Activated CD8-positive, alpha-beta memory T cell treated with anti-CD3 and anti-CD28 coated beads, Interleukin-2, amount 50 U/mL, for 1 hour (primary cell): Measurements from ENCODE around the gene TTC3.
"Not testable (repeated sequence)": the region's sequence is repeated elsewhere in the genome, so short reads cannot be mapped to it uniquely, and the experiment has no call there.

Experiments used
- DNase-seq: peaks from one replicate; pipeline ENCODE4 v3.0.0-alpha.2; 2020; ENCODE audit errors: extremely low read depth

TTC3 gene

DNA sequence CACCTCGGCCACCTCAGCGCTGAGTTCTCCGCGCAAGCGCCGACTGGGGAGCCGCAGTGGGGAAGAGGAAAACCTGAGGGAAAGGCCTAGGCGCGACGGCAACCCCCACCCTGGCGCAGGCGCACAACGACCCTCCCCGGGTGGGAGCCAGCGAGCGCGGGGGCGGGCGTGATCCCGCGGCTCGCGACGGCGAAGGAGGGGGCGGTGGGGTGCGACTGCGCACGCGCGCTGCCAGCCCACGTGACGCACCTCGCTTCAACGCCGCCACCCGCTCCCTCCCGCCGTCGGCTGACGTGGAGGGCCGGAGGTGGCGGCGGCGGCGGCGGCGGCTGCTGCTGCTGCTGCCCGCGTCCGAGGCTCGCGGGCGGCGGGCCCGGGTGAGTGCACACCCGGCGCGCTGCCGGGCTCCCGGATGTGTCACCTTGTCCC lies at the start of gene TTC3, which contains the start of gene PIGP:
TTC3 (plus strand) TSS at position 267 of the 429 bp plus-strand sequence. CDS start 14,004 bp downstream, outside the sequence.
PIGP (minus strand) TSS at position 84 of the 429 bp plus-strand sequence. CDS start 556 bp downstream, outside the sequence.
- peak; percentile 83 for DNase-seq

DNA sequence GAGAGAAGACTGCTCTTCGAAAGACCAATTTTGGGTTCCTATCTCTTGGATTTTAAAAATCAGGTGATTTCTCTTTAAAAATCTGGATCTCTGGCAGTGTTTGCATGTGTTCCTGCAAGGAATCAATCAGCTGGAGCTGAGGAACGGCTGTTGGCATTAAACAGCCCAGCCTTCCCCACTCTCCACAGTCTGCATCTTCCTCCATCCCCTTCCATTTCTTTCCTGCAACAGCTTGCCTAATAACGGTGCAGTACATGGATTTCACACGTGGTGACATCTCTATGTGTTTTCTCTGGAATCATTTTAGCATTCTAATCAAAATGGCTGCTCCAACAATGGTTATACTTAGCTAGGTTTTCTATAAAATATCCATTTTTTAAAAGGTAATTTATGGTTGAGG lies 46.6 kb upstream of the TTC3 start:
- no peak for DNase-seq

- DNase-seq, result no peak
Observed at GRCh38 chr21:37028570-37028969, 44.5 kb upstream of the TTC3 start.

DNA sequence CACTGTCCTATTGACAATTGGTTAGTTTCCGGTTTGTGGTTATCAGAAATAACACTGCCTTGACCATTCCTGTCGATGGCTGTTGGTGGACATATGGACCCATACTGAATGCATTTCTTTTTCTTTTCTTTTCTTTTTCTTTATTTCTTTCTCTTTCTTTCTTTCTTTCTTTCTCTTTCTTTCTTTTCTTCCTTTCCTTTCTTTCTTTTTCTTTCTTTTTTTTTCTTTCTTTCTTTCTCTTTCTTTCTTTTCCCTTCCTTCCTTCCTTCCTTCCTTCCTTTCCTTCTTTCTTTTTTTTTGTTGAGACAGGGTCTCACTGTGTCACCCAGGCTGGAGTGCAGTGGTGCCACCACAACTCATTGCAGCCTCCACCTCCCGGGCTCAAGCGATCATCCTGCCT lies 42.2 kb upstream of the TTC3 start:
- DNase-seq, result no peak

- no peak for DNase-seq
Observed at GRCh38 chr21:37032293-37032692, 40.8 kb upstream of the TTC3 start.

GRCh38 chr21:37032877-37033471 lies 40.1 kb upstream of the TTC3 start:
- no peak for DNase-seq

DNA sequence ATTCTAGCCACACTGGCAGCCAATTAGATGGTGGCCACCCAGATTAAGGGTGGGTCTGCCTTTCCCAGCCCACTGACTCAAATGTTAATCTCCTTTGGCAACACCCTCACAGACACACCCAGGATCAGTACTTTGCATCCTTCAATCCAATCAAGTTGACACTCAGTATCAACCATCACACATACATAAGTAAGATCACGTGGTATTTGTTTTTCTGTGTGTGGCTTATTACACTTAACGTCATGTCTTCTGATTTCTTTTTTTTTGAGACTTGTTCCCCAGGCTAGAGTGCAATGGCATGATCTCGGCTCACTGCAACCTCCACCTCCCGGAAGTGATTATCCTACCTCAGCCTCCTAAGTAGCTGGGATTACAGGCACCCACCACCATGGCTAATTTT lies 38.7 kb upstream of the TTC3 start:
- not testable (repeated sequence) for DNase-seq

DNA sequence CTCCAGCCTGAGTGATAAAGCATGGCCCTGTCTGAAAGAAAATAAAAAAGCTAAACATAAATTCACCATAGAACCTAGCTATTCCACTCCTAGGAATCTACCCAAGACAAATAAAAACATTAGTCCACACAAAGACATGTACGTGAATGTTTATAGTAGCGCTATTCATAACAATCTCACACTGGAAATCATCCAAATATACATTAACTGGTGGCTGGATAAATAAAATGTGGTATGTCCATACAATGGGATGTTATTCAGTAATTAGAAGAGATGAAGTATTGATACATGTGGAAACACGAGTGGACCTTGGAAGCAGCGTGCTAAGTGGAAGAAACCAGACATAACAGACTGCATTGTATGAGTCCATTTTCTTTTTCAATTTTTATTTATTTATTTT lies 36.9 kb upstream of the TTC3 start:
- no peak for DNase-seq

GRCh38 chr21:37039411-37040075 lies 33.5 kb upstream of the TTC3 start:
- DNase-seq, result no peak

DNA sequence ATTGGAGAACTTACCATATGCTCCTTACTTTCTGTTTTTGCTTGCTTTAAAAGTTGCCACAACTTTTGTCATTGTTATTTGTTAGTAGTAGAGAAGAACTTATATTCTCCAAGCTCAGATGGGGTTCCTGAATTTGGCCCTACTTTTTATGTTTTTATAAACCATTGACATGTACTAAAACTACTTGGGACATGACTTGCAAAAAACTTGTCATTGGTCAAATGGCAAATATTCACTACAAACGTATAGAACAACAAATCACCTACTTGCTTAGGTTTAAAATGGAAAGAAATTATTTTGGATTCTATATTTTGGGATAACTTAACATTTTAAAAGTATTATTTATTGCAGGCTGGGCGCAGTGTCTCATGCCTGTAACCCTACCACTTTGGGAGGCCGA lies 32.8 kb upstream of the TTC3 start:
- no peak for DNase-seq

DNA sequence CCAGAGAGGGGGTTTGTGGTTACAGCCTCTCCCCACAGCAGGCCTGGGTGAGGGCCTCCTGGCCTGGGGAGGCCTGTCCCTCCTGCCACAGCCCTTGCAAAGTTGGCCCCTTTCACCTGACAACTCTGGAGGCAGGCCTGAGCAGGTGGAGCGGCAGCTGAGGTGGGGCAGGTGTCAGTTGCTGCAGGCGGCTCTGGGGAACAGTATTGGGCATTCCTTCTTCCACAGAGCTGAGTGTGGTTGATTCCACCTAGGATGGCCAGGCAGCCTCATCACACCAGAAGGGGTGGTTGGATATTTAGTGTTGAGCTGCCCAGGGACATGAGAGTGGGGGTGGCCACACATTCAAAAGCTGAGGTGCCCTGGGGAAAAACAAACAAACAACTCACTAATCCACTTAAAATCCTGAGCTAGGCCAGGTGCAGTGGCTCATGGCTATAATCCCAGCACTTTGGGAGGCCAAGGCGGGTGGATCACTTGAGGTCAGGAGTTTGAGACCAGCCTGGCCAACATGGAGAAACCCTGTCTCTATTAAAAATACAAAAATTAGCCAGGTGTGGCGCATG lies 31.3 kb upstream of the TTC3 start:
- no peak for DNase-seq

DNA sequence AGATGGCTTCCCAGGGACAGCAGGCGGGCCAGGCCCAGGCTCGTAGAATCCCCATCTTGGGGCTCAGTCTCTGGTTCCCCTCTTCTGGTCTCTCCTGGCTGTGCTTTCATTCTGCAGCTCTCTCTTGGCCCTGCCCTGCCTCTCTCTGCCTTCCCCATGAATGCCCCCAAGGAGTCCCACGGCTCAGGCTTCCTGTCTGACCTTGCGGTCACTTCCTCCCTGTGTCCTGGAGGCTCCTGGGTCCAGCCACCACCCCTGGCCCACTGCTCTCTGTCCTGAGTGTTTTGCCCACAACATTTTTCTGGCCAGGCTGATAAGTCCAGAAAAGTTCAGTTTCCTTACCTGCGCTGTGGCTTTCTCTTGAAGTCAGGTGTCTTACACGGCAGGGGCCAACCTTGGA lies 29.2 kb upstream of the TTC3 start:
- no peak for DNase-seq

GRCh38 chr21:37044643-37045042 lies 28.4 kb upstream of the TTC3 start:
- no peak for DNase-seq

DNA sequence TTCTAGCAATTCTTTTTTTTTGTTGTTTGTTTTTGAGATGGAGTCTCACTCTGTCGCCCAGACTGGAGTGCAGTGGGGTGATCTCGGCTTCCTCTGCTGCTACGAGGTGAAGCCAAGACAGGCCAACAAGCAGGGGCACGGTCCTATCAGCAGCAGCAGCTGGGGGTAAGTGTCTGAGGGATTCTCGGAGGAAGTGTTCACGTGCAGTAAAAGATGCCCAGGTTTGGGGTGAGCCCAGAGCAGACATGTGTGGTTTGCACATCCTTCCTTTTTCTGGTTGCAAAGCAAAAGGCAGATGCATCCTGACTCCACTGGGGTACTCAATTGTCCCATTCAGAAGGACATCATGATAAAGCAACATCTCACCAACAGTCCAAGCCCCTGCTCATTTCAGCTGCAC lies 27.9 kb upstream of the TTC3 start:
- DNase-seq, result no peak

- DNase-seq, result no peak
Observed at GRCh38 chr21:37045556-37045955, 27.5 kb upstream of the TTC3 start.

DNA sequence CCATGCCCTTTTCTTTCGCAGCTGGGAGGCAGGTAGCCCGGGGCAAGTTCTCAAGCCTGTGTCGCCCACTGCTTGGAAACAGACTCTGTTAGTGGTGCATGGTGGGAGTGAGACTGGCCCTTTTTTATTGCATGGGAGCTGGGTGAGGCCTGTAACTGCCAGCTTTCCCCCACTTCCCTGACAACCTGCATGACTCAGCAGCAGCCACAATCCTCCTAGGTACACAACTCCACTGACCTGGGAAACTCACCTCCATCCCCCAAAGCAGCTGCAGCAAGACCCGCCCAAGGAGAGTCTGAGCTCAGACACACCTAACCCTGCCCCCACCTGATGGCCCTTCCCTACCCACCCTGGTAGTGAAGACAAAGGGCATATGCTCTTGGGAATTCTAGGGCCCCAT lies 26.0 kb upstream of the TTC3 start:
- no peak for DNase-seq

- not testable (repeated sequence) for DNase-seq
Observed at GRCh38 chr21:37049741-37050140, 23.3 kb upstream of the TTC3 start.

- DNase-seq, result no peak
Observed at GRCh38 chr21:37055271-37055855, 17.7 kb upstream of the TTC3 start.

GRCh38 chr21:37057614-37058013 lies 15.4 kb upstream of the TTC3 start:
- no peak for DNase-seq

GRCh38 chr21:37058261-37058660 lies 14.8 kb upstream of the TTC3 start:
- no peak for DNase-seq

GRCh38 chr21:37059181-37059580 lies 13.9 kb upstream of the TTC3 start:
- no peak for DNase-seq

- DNase-seq, result no peak
Observed at GRCh38 chr21:37060296-37060695, 12.8 kb upstream of the TTC3 start.
